H4 (cell line): ENCODE data around the gene CDK7. TPM values are rescaled to one million over a fixed set of nuclear protein-coding genes. Genes with fewer than 3 reads are reported as not detected.
"Not testable (repeated sequence)": the region's sequence is repeated elsewhere in the genome, so short reads cannot be mapped to it uniquely, and the experiment has no call there.

ENCODE experiments used
- DNase-seq: peaks from one replicate; pipeline ENCODE4 v3.0.0-alpha.2; 2015; ENCODE audit warnings: low spot score
- total RNA-seq: library from RNA; depleted of rRNA; stranded (reverse); fragments of >200 nt; shearing (Covaris generic); gene quantifications from 2 replicates; pipeline ENCODE4 v1.2.3, GENCODE V29; 2014; rRNA removed

Gene CDK7
- 48.7 and 63.9 TPM in 2 replicates for total RNA-seq

DNA sequence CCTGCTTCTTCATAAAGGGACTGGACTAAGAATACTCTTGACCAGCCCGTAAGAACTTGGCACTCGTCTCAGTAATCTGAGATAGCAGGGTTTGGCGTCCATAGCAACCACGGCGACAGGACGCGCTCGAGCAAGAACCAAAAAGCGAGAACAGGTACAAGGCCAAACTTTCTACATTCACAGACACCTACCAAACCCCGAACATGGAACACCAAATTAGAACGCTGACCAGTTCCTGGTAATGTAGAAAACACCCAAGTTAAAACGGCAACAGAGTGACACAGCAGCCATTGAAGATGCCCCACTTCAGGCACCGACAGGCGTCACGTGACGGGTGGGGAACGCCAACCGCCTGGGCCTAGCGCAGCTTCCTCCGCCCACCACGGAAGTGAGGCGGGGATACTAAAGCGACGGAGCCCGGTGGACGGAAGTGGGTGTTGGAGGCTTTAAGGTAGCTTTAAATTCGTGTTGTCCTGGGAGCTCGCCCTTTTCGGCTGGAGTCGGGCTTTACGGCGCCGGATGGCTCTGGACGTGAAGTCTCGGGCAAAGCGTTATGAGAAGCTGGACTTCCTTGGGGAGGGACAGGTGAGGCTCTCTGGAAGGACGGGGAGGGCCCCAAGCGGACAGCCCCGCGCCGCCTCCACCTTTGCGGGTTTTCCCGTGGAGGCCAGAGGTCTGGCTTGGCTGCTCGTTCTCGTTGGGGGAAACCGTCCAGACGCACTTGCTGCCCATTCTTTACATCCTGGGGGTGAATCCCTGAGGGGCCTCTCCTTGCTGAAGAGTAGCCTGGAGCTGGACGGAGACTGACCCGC is at the start of gene CDK7:
CDK7 (plus strand) TSS at position 430 of the 812 bp plus-strand sequence; CDS start at position 520, 90 bp downstream.
- peak; percentile 90 for DNase-seq

DNA sequence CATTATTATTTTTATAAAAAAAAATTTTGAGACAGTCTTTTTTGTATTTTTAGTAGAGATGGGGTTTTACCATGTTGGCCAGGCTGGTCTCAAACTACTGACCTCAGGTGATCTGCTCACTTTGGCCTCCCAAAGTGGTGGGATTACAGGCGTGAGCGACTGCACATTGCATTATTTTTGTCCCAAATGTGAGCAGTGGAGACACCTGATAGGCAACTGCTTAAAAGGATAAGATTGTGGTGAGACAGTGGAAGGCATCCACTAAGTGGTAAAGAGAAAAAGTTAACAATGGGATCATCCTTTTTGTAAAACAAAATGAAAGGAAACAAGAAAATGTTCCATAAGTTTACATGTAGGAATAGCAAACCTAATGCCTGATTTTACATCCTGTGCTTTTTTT is 47.3 kb upstream of the CDK7 start:
- DNase-seq = no peak

DNA sequence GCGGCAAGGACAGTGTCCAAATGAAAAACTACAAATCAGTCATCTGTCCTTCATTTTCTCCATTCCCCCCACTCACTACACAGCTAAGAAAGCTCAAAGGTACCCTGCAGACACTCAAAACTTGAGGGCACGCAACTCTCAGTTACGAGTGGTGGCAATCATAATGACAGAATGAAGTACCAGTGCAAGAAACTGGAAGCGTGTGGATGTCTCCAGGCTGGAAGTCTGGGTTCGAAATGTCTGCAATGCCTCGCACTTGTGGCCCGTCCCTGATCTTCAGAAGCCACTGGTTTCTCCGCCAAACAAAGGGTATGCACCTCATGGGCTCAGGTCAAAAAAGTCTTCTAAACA is 45.9 kb upstream of the CDK7 start:
- DNase-seq = no peak

DNA sequence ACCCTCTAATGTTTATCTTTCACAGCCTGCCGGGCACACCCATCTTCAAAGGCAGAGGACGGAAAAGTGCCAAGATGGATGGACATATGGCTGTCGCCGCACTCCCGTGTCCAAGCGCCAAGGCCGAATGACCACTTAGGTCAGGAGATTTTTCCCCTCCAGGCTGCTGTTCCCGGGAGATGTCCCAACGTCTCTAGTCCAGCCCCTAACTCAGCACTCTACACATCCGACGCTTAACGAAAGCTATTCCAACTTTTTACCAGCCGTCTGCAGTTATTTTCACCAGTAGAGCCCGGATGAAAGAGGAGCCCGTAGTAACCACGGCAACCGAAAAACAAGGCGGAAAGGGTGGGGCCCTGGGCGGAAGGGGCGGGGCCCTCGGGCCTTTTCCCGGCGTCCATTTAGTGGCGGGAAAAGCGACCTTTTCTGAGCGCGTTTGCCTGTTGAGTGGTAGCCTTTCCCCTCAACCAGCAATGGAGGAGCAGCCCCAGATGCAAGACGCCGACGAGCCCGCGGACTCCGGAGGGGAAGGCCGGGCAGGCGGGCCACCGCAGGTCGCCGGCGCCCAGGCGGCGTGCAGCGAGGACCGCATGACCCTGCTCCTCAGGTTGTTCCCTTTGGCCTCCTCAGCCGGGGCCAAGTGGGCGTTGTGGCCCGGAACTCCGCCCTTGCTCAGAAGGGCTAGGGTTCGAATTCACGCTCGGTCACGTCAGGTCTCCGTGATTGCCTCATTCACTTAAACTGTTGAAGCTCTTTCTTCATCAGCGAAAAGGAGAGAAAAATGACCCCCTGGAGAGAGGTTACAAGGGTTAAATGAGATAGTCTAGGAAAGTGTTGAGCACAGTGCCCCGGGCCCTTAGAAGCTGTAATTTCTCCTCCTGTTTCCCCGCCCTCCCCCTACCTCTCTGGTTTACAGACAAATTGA is 45.3 kb upstream of the CDK7 start, which contains the start of gene CENPH:
CENPH (plus strand) TSS at position 422 of the 925 bp plus-strand sequence; CDS start at position 474, 52 bp downstream.
- peak; percentile 76 for DNase-seq

DNA sequence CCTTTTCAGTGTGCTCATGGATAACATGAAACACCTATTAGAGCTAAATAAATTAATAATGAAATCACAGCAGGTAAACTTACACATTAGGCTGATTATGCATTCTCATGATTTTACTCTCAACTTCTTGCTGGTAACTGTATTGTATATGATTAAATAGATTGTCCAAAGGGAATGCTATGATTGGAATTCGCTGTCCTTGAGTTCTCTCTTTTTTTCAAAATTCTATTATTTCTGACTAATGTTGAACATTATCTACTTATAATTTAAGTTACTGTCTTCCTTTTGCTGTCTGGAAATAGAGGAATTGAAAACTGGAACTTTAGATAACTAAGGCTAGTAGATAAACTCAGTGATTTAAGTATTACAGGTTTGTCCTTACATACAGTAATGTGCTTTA is 32.2 kb upstream of the CDK7 start:
- no peak for DNase-seq

DNA sequence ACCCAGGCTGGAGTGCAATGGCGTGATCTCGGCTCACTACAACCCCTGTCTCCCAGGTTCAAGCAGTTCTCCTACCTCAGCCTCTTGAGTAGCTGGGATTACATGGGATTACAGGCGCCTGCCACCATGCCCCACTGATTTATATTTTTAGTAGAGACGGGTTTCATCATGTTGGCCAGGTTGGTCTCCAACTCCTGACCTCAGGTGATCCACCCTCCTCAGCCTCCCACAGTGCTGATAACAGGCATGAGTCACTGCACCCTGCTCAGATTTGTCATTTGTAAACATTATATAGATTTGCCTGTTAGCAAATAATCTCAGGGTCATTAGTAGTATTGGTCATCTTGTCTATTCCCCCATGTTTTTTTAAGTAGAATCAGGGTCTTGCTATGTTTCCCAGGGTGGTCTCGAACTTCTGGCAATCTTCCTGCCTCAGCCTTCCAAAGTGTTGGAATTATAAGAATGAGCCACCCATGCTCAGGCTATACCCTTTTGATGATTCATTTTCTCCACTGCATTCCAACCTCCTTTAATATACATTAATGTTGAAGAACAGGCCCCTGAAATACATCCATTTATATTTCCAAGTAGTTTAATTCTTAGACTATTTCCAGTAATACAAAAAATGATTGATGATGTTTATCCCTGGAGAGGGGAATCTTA is 28.0 kb upstream of the CDK7 start:
- no peak for DNase-seq

DNA sequence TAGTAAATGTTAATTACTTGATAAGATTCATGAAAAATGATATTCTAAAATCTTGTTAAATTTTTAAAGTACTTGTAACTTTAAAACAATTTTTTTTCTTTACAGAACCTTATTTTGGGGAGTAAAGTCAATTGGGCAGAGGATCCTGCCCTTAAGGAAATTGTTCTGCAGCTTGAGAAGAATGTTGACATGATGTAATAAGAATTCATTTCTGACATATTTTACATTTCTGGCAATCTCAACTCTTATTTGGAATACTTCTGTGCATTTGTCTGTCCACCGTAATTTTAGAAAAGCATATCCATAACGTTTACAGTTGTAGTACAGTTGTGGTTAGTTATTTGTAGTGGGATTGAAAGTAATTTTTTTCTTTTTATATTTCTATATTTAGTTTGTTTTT is 25.1 kb upstream of the CDK7 start:
- DNase-seq = no peak

DNA sequence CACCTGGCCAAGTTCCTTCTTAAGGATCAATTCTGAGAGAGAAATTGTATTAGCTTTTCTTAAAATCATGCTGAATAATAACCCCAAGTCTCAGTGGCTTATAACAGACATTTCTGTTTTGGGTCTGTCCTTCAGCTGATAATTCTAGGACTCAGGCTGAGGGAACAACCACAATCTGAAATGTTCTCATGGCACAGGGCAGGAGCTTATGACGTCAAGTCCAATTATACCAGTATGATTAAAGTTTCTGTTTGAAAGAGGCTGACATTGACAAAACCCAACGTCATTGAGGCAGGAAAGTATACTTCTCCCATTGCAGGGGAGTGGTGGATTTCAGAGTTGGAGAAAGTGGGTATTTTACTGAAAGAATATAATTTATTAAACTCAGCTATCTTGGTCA is 23.5 kb upstream of the CDK7 start:
- DNase-seq = no peak

DNA sequence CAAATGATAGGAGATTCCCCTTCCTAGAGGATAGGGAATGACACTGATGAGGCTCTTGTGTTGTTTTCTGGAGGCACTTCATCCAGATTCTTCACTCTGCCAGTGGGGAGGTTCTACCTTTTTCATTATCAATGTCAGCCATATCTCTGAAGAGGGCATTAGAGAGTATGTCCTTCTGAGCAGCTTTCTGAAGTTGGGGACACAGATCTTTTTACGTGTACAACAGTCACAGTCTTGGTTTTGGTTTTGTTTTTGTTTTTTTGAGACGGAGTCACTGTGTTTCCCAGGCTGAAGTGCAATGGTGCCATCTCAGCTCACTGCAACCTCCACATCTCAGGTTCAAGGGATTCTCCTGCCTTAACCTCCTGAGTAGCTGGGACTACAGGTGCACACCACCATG is 22.7 kb upstream of the CDK7 start:
- no peak for DNase-seq

DNA sequence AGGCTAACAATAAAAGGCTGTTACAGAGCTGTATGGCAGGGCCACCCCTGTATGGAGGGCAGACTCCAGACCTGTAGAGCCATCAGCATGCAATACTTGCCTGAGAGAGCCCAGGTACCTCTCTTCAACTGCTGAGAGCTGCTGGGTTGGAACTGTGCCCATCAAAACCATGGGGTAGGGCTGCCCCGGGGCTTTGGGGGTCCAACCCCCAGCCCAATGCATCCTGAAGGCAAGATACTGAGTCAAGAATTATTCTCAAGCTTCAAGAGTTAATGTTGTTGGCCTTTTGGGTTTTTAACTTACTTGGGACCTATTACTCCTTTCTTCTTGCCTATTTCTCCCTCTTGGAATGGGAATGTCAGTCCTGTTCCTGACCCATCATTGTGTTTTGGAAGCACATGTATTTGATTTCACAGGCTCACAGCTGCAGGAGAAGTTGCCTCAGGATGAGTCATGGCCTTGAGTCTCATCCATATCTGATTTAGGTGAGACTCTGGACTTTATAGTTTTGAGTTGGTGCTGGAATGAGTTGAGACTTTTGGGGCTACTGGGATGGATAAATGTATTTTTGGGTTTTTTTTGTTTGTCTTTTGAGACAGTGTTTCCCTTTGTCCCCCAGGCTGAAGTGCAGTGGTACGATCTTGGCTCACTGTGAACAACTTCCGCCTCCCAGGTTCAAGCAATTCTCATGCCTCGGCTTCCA is 21.0 kb upstream of the CDK7 start:
- DNase-seq = no peak

DNA sequence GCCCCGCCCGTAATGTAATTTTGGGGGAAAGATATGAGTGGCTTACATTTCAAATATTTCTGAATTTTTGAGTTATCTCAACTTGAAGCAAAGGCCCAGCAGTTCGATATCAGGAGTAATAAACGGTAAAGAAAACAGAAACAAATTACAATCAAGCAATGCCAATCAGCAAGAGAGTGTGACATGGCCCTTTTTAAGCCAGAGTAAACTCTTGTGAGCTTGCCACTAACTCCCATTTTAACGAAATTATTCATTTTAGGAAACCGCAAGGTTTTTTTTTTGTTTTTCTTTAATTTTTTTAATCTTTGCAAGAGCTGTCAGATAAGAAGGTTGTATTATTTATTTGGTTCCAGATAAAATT is 17.6 kb upstream of the CDK7 start:
- DNase-seq = no peak

DNA sequence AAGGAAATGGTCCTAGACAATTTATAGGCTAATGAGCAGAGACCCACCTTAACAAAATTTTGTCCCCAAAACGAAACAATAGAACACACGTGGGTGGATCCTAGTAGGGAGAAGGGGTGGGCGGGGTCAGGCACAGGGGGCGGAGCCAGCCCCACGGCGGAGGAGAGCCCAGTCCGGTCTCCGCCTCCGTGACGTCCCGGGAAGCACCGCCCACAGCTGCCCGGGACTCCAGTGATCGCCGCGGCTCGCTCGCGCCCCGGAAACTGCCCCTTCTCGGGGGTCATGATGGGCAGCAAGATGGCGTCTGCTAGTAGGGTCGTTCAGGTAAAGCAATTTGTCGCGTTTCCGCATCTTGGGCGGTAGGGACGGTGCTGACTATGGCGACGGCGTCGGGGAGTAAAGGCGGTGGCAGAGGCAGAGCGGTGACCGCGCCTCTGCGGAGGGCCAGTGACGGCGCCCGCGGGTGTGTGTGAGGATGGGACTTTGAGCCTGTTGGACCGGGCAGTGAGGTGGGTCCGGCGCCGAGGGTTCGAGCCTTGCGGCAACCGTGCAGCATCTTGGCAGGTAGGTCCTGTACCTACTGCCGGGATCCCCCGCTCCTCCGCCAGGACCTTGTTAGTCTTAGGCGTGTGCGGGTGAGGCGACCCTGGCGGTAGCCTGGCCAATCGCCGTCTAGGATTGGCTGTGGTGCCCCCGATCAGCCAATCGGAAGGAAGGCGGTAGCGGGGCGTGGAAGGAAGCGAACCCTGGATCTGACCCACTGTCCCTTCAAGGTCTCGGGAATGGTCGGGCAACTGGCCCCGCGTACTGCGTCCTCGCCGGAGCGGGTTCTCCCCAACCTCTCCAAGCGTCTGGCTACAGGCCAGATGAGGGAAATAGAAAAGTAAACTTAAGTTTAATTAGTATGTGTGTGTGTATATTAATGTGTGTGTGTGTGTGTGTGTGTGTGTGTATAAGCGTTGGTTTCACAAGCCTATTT is 16.8 kb upstream of the CDK7 start:
- peak; percentile 87 for DNase-seq

DNA sequence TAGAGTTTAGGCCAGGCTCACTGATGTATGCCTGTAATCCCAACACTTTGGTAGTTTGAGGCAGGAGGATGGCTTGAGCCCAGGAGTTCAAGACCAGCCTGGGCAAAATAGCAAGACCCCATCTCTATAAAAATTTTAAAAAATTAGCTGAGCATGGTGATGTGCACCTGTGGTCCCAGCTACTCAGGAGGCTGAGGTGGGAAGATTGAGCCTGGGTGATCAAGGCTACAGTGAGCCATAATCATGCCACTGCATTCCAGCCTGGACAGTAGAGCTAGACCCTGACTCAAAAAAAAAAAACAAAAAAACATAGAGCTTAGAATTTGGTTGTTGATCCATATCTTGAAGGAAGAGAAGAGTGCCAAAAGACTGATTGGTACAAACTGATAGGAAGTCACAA is 14.7 kb upstream of the CDK7 start:
- no peak for DNase-seq

DNA sequence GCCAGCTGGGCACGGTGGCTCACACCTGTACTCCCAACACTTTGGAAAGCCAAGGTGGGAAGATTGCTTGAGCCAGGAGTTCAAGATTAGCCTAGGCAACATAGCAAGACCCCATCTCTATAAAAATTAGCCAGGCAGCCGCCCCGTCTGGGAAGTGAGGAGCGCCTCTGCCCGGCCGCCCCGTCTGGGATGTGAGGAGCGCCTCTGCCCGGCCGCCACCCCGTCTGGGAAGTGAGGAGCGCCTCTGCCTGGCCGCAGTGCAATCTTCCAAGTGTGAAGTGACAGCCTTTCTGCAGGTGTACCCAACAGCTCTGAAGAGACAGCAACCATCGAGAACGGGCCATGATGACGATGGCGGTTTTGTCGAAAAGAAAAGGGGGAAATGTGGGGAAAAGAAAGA is 14.3 kb upstream of the CDK7 start:
- not testable (repeated sequence) for DNase-seq

DNA sequence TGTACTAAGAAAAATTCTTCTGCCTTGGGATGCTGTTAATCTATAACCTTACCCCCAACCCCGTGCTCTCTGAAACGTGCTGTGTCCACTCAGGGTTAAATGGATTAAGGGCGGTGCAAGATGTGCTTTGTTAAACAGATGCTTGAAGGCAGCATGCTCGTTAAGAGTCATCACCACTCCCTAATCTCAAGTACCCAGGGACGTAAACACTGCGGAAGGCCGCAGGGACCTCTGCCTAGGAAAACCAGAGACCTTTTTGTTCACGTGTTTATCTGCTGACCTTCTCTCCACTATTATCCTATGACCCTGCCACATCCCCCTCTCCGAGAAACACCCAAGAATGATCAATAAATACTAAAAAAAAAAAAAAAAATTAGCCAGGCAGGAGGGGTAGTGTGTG is 13.9 kb upstream of the CDK7 start:
- DNase-seq = not testable (repeated sequence)

DNA sequence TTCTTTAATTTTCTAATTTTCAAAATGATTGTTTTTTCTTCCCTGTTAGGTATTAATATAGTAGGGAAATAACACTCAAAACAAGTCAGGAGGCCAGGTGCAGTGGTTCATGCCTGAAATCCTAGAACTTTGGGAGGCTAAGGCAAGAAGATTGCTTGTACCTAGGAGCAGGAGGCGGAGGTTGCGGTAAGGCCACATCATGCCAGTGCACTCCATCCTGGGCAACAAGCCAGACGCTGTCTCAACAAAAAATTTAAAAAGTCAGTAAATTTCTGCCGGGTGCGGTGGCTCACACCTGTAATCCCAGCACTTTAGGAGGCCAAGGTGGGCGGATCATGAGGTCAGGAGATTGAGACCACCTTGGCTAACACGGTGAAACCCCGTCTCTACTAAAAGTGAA is 10.2 kb upstream of the CDK7 start:
- no peak for DNase-seq

DNA sequence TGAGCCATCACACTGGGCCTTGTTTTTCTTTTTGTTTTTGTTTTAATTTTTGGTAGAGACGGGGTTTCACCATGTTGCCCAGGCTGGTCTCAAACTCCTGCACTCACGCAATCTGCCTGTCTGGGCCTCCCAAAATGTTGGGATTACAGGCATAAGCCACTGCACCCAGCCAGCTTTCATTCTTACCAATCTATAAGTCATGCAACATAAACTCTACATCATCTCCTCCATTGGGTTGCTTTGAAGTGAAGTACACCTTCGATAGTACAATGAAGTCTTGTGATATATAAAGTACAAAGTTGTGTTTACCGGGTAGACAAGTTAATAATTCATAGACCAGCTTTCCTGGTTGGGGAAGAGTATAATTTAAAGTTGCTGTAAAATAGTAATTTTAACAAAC is 8.8 kb upstream of the CDK7 start:
- no peak for DNase-seq

DNA sequence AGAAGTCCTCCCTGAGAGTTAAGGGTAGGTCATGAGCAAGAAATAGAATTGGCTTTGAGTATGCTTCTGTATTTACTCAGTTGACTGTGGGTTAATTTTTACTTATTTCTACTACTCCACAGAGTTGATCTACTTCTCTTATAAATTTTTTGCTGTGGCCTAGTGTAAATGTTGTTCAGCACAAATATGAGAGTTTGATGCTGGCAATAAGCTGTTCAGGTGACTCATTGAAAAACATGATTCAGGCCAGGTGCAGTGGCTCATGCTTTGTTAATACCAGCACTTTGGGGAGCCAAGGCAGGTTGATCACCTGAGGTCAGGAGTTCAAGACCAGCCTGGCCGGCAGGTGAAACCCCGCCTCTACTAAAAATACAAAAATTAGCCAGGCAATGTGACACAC is 4.5 kb upstream of the CDK7 start:
- DNase-seq = no peak

DNA sequence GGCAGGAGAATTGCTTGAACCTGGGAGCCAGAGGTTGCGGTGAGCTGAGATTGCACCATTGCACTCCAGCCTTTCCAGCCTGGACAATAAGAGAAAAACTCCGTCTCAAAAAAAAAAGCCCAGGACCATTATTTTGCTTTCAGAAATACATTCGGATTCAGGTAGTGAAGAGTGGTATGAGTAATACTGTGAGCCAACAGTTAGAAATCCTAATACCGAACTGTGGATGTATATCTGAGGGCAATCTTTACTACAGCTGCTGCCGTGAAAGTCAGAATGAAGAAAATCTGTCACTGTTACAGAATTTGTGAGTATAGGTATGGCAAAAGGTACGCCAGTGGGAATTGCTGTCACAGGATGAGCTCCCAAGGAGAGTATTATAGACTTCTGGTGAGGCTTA is 3.4 kb upstream of the CDK7 start:
- DNase-seq = no peak

DNA sequence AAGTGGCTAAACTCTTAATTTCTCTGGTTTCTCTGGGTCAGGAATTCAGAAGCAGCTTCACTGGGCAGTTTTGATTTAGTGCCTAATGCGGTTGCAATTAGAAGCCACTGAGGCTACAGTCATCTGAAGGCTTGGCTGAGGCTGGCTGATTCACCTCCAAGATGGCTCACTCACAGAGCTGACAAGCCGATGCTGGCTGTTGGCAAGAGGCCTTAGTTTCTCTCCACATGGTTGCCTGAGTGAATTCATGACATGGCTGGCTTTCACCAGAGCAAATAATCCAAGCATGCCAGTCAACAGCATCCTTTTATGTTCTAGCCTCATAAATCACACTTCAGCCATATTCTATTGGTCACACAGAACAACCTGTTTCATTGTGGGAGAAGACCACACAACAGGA is 2.8 kb upstream of the CDK7 start:
- no peak for DNase-seq

DNA sequence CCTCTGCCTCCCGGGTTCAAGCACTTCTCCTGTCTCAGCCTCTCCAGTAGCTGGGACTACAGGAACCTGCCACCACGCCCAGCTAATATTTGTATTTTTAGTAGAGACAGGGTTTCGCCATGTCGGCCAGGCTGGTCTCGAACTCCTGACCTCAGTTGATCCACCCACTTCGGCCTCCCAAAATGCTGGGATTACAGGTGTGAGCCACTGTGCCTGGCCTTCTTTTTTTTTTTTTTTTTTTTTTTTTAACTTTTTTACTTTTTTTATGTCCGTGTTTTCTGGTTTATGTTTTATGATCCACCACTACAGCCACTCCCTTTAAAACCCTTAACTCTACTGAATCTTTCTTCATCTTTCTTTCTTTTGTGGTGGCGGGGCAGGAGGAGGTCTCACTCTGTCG is 2.0 kb downstream of the CDK7 start:
- DNase-seq = not testable (repeated sequence)
